Upper lobe of right lung (tissue), 1 donor: Measurements from ENCODE around the gene FZD2. TPM values are rescaled to one million over a fixed set of nuclear protein-coding genes. Genes with fewer than 3 reads are reported as not detected.
"Not testable (repeated sequence)": the region's sequence is repeated elsewhere in the genome, so short reads cannot be mapped to it uniquely, and the experiment has no call there.

Source experiments
- ATAC-seq: fragments of 200-7000 bp; cut with Tn5 transposase; one replicate; pipeline ENCODE4 v1.9.1; 2020; ENCODE audit warnings: mild to moderate bottlenecking, moderate library complexity
- DNase-seq: peaks from one replicate; pipeline ENCODE4 v3.0.0-alpha.2; 2020
- H3K27ac ChIP-seq: fragments of 200-600 bp; one replicate; pipeline ENCODE4 v1.8.0; 2022
- H3K27me3 ChIP-seq: fragments of 200-600 bp; one replicate; pipeline ENCODE4 v1.8.0; 2022; ENCODE audit warnings: mild to moderate bottlenecking
- H3K36me3 ChIP-seq: fragments of 200-600 bp; one replicate; pipeline ENCODE4 v1.8.0; 2022
- H3K4me1 ChIP-seq: fragments of 200-600 bp; one replicate; pipeline ENCODE4 v1.8.0; 2022
- H3K4me3 ChIP-seq: fragments of 200-600 bp; one replicate; pipeline ENCODE4 v1.8.0; 2022; ENCODE audit warnings: mild to moderate bottlenecking
- H3K9me3 ChIP-seq: fragments of 200-600 bp; one replicate; pipeline ENCODE4 v1.8.0; 2022
- intact Hi-C: fragments of 100-400 bp; cut with DNase I; formaldehyde crosslinking; loops from one replicate; pipeline ENCODE4 v1.11.0; 2022
- total RNA-seq: library from RNA; stranded (reverse); fragmentation: NEBNext Ultra II Directional; extraction: Animal tissue kit (Norgen Biotek cat#: 25700); gene quantifications from one replicate; pipeline ENCODE4 v1.2.1, GENCODE V29; 2021
- TF ChIP-seq, protein P1 (sequence below): fragments of 200-600 bp; IDR thresholded peaks from one replicate; pipeline ENCODE4 v1.8.0; 2022; ENCODE audit warnings: antibody characterized with exemption
- donor health status: DM: no; HTN: yes; CAD: no; lungs with severe emphysema.

Gene FZD2
- total RNA-seq, 1 donor from 2014 or later: 8.7 TPM

DNA sequence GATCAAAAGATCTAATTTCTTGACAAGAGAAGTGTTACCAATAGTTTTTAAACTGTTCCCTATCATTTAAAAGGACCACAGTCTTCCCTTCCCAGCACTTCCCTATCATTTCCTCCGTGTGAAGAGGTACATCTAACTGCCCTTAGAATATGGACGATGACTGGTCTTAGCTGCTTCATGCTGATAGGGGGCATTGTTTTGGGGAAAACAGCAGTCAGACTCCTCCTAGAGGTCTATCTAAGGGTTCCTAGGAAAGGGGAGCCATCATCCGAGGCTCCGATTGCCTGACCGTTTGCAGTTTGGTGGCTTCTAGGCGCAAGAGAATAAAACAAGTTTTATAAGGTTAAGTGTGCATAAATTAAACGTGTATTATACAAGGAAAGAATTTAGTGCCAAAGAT, 7.1 kb downstream of the FZD2 start:
- Histone ChIP-seq H3K4me3 (no peak overlapping the region), H3K27ac (no peak overlapping the region), H3K9me3 (no peaks in the 10 kb centered on the region), H3K4me1 (no peaks in the 10 kb centered on the region), H3K36me3 (no peaks in the 10 kb centered on the region), H3K27me3 (peaks cover under 1% of the 10 kb centered on the region)
- intact Hi-C loops: no loop called here
- TF ChIP-seq, protein P1, sequence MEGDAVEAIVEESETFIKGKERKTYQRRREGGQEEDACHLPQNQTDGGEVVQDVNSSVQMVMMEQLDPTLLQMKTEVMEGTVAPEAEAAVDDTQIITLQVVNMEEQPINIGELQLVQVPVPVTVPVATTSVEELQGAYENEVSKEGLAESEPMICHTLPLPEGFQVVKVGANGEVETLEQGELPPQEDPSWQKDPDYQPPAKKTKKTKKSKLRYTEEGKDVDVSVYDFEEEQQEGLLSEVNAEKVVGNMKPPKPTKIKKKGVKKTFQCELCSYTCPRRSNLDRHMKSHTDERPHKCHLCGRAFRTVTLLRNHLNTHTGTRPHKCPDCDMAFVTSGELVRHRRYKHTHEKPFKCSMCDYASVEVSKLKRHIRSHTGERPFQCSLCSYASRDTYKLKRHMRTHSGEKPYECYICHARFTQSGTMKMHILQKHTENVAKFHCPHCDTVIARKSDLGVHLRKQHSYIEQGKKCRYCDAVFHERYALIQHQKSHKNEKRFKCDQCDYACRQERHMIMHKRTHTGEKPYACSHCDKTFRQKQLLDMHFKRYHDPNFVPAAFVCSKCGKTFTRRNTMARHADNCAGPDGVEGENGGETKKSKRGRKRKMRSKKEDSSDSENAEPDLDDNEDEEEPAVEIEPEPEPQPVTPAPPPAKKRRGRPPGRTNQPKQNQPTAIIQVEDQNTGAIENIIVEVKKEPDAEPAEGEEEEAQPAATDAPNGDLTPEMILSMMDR: no peak
- no peak for DNase-seq
- no peak for ATAC-seq

DNA sequence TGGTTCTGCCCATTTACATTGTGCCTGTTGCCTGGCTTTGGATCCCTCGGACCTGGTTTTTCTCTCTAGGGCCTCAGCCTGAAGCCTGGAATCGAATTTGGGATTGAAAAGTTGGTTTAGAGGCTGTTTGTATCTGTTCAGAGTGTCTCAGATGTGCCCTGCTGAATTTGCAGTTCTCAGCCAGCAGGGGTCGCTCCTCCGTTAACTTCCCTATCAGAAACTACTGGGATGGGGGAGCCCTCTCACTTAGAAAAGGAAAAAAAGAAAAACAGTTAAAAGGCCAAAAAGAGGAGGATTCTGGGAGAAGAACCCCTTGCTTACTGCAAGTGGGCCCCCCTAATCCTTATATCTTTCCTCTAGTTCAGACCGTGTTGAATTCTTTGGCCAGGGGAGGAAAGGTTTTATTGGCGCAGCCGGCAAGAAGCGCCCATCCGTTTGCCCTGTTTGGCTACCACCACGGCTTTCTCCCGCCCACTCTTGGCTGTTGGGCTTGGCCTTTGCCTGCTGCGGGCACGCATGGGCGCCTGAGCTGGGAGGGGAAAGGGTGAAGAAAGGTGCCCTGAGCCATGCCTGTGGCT, 8.7 kb downstream of the FZD2 start:
- ATAC-seq (no peak), DNase-seq (no peak)
- Histone ChIP-seq H3K27me3 (no peaks in the 10 kb centered on the region), H3K27ac (no peak overlapping the region), H3K36me3 (no peaks in the 10 kb centered on the region), H3K9me3 (no peaks in the 10 kb centered on the region), H3K4me1 (no peaks in the 10 kb centered on the region), H3K4me3 (no peak overlapping the region)
- TF ChIP-seq, protein P1: peak; percentile 31
- intact Hi-C loops: no loop called here

DNA sequence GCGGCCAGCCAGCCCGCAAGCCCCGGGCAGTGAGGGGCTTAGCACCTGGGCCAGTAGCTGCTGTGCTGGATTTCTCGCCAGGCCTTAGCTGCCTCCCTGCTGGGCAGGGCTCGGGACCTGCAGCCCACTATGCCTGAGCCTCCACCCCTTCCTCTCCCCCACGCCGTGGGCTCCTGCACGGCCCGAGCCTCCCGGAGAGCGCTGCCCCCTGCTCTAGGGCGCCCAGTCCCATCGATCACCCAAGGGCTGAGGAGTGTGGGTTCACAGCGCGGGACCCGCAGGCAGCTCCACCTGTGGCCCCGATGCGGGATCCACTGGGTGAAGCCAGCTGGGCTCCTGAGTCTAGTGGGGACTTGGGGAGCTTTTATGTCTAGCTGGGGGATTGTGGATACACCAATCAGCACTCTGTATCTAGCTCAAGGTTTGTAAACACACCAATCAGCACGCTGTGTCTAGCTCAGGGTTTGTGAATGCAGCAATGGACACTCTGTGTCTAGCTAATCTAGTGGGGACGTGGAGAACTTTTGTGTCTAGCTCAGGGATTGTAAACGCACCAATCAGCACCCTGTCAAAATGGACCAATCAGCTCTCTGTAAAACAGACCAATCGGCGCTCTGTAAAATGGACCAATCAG, 11.1 kb downstream of the FZD2 start:
- H3K4me1 ChIP-seq, H3K9me3 ChIP-seq, intact Hi-C loops, H3K27me3 ChIP-seq, H3K4me3 ChIP-seq, ATAC-seq, H3K36me3 ChIP-seq, DNase-seq, H3K27ac ChIP-seq: not testable (repeated sequence)

DNA sequence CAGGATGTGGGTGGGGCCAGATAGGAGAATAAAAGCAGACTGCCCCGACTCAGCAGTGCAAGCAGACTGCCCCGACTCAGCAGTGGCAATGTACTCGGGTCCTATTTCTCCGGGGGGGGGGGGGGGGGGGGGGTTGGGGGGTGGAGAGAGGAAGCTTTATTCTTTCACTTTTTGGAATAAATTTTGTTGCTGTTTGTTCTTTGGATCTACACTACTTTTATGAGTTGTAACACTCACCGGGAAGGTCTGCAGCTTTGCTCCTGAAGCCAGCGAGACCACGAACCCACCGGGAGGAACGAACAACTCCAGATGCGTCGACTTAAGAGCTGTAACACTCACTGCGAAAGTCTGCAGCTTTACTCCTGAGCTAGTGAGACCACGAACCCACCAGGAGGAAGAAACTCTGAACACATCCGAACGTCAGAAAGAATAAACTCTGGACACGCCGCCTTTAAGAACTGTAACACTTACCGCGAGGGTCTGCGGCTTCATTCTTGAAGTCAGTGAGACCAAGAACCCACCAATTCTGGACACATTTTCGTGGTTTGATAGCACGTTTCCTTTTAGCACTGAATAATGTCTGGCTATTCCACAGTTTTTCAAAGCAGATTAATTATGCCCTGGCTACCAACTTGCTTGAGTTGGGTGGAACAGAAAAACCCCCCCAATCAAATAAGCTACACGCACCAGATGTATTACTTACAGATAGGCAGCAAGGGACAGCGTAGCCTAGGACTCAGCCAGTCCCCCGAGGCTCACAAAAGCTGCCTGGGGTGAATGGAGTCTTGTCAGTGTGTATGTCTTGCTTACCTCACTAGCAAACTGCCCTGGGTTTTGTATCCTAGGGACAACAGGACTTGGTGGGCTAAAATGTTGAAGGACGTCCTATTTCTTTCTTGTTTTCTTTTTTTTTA, 11.9 kb downstream of the FZD2 start:
- peaks cover under 1% of the 10 kb centered on the region for H3K27me3 ChIP-seq
- no peaks in the 10 kb centered on the region for H3K4me1 ChIP-seq
- TF ChIP-seq, protein P1: no peak
- H3K9me3 ChIP-seq: no peaks in the 10 kb centered on the region
- no peak for ATAC-seq
- H3K36me3 ChIP-seq: no peaks in the 10 kb centered on the region
- H3K27ac ChIP-seq: no peak overlapping the region
- no peak overlapping the region for H3K4me3 ChIP-seq
- intact Hi-C loops: no loop called here
- DNase-seq: no peak

DNA sequence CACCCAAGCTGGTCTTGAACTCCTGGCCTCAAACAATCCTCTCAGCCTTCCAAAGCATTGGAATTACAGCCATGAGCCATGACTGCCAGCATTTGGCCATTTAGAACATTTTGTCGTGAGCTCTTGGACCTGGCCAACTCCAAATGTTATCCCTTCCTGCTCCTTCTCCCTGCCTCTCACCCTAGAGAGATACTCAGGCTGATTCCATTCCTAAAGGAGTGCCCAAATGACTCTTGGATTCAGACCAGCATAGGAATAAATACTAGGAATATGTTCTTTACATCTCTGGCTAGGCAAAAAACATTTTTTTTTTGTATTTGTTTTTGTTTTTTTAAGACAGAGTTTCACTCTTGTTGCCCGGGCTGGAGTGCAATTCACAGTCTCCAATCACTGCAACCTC, 15.5 kb downstream of the FZD2 start:
- Histone ChIP-seq H3K27ac (no peak overlapping the region), H3K4me1 (no peaks in the 10 kb centered on the region), H3K4me3 (no peak overlapping the region), H3K36me3 (no peaks in the 10 kb centered on the region), H3K27me3 (peaks cover 5% of the 10 kb centered on the region), H3K9me3 (no peaks in the 10 kb centered on the region)
- DNase-seq (no peak), ATAC-seq (no peak)
- intact Hi-C loops: no loop called here
- TF ChIP-seq, protein P1: no peak

DNA sequence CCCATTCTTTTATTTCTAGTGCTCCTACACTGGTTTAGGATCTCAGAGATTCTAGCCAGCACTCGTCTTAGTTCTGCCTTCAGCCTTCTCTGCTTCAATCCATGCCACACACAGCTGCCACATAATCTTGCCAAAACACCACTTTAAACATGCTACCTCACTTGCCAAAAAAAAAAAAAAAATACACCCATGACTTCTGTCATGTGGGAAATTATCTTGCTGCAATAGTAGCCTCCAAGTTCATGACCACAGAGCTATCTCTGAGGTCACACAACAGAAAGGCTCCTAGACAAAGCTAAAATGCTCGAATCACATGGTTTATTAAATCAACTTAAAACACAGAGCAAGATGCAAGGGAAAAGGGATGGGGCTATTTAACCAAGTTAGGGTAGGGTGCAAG, 18.1 kb downstream of the FZD2 start:
- DNase-seq: no peak
- H3K27ac ChIP-seq: no peak overlapping the region
- no peaks in the 10 kb centered on the region for H3K9me3 ChIP-seq
- H3K27me3 ChIP-seq: peaks cover 5% of the 10 kb centered on the region
- no peaks in the 10 kb centered on the region for H3K36me3 ChIP-seq
- intact Hi-C loops: no loop called here
- ATAC-seq: no peak
- no peaks in the 10 kb centered on the region for H3K4me1 ChIP-seq
- TF ChIP-seq, protein P1: no peak
- no peak overlapping the region for H3K4me3 ChIP-seq
